Uterus (tissue), 4 donors: ENCODE data around the gene GPR176. TPM values are rescaled to one million over a fixed set of nuclear protein-coding genes. Genes with fewer than 3 reads are reported as not detected.

Source experiments
- DNase-seq, 2 donors: peaks; one replicate each; pipeline ENCODE4 v3.0.0-alpha.2; 2019 to 2020
- H3K27ac ChIP-seq, 2 donors: fragments of 200-600 bp; sonication (generic); 1 replicate in 1 of 2; 2 replicates in 1 of 2; pipeline ENCODE4 v1.5.1; 2016 to 2018
- H3K27me3 ChIP-seq, 2 donors: fragments of 200-600 bp; sonication (generic); one replicate each; pipeline ENCODE4 v1.5.1; 2018 to 2019; ENCODE audit warnings: control low read depth in 1 of 2
- H3K36me3 ChIP-seq, 2 donors: fragments of 200-600 bp; sonication (generic); one replicate each; pipeline ENCODE4 v1.5.1; 2019; ENCODE audit warnings: control low read depth in 1 of 2
- H3K4me1 ChIP-seq, 2 donors: fragments of 200-600 bp; sonication (generic); one replicate each; pipeline ENCODE4 v1.5.1; 2018 to 2019; ENCODE audit warnings: control low read depth in 1 of 2
- H3K4me3 ChIP-seq, 2 donors: fragments of 200-600 bp; sonication (generic); 1 replicate in 1 of 2; 2 replicates in 1 of 2; pipeline ENCODE4 v1.5.1; 2018 to 2019; ENCODE audit warnings: mild to moderate bottlenecking in 1 of 2
- H3K9me3 ChIP-seq, 2 donors: fragments of 200-600 bp; sonication (generic); one replicate each; pipeline ENCODE4 v1.5.1; 2019; ENCODE audit warnings: control low read depth in 1 of 2
- CTCF ChIP-seq, 4 experiments: fragments of 200-600 bp in 2 of 4; fragments of 450-650 bp in 2 of 4; sonication (generic) in 2 of 4; IDR thresholded peaks; one replicate each; pipeline ENCODE4 v1.5.1; 2016 to 2019; ENCODE audit warnings: antibody characterized with exemption in 4 of 4, mild to moderate bottlenecking in 2 of 4, moderate library complexity in 1 of 4
- POLR2A ChIP-seq, 2 donors: fragments of 450-650 bp; IDR thresholded peaks; one replicate each; pipeline ENCODE4 v1.6.1; 2016; ENCODE audit warnings: antibody characterized with exemption in 2 of 2, mild to moderate bottlenecking in 1 of 2, moderate library complexity in 1 of 2
- intact Hi-C: fragments of 100-400 bp; cut with DNase I; formaldehyde crosslinking; loops from one replicate; pipeline ENCODE4 v1.15.1; 2023; ENCODE audit warnings: low total_unique reads
- total RNA-seq, 4 donors: library from RNA; depleted of rRNA in 3 of 4; stranded (reverse); fragments of >200 nt in 3 of 4; gene quantifications; one replicate each; pipeline versions ENCODE4 v1.1.0 to v1.2.4, GENCODE V29; 2014 to 2023
- donor health status: DM: yes; HTN: yes; CAD: no.

Gene GPR176
- total RNA-seq, 4 donors from 2014 or later = 5.5 to 11.8 (median 7.1) TPM

- Histone ChIP-seq H3K36me3 (no peaks in the 10 kb centered on the region), H3K9me3 (no peaks in the 10 kb centered on the region), H3K27me3 (no peaks in the 10 kb centered on the region), H3K4me3 (no peak overlapping the region), H3K4me1 (peaks cover 0 to 3% of the 10 kb centered on the region in 2 donors), H3K27ac (no peak overlapping the region)
- DNase-seq = no peak
- intact Hi-C loops = no loop called here
- TF ChIP-seq POLR2A (IDR thresholded peaks at IDR 0.05) = no peak
- TF ChIP-seq CTCF (IDR thresholded peaks at IDR 0.05) = no peak
Observed at GRCh38 chr15:39778021-39778420, 142.0 kb downstream of the GPR176 start.

DNA sequence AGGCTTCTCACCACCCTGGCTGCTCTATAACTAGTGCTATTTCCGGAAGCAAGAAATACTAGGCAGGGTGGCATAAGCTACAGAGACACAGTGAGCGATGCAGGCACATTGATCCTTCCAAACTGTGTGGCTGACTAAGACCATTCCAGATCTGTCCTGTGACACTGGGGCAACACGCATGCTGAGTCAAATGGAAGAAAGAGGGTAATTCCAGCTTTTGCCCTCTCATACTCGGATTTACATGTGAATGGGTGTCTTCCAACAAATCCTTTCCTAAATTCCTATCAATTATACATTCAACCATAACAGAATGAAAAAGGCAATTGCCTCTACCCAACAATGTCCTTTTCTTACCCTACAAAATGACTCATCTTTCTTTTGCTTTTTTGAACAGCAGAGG is 142.6 kb downstream of the GPR176 start:
- TF ChIP-seq CTCF (IDR thresholded peaks at IDR 0.05) = no peak
- Histone ChIP-seq H3K4me1 (peaks cover 0 to 3% of the 10 kb centered on the region in 2 donors), H3K9me3 (no peaks in the 10 kb centered on the region), H3K4me3 (no peak overlapping the region), H3K27ac (no peak overlapping the region), H3K27me3 (no peaks in the 10 kb centered on the region), H3K36me3 (no peaks in the 10 kb centered on the region)
- DNase-seq = no peak
- intact Hi-C loops = no loop called here

- Histone ChIP-seq H3K27ac (no peak overlapping the region), H3K9me3 (no peaks in the 10 kb centered on the region), H3K36me3 (no peaks in the 10 kb centered on the region), H3K27me3 (no peaks in the 10 kb centered on the region), H3K4me3 (no peak overlapping the region), H3K4me1 (no peaks in the 10 kb centered on the region)
- intact Hi-C loops = no loop called here
- DNase-seq = no peak
- TF ChIP-seq CTCF (IDR thresholded peaks at IDR 0.05) (no peak), POLR2A (IDR thresholded peaks at IDR 0.05) (no peak)
Observed at GRCh38 chr15:39776068-39776467, 144.0 kb downstream of the GPR176 start.

GRCh38 chr15:39774688-39775267 is 145.3 kb downstream of the GPR176 start:
- Histone ChIP-seq H3K36me3 (no peaks in the 10 kb centered on the region), H3K4me1 (no peaks in the 10 kb centered on the region), H3K27ac (no peak overlapping the region), H3K9me3 (no peaks in the 10 kb centered on the region), H3K4me3 (no peak overlapping the region), H3K27me3 (no peaks in the 10 kb centered on the region)
- DNase-seq = no peak
- intact Hi-C loops = no loop called here
- TF ChIP-seq CTCF (IDR thresholded peaks at IDR 0.05) = no peak
- no peak for TF ChIP-seq POLR2A (IDR thresholded peaks at IDR 0.05)

DNA sequence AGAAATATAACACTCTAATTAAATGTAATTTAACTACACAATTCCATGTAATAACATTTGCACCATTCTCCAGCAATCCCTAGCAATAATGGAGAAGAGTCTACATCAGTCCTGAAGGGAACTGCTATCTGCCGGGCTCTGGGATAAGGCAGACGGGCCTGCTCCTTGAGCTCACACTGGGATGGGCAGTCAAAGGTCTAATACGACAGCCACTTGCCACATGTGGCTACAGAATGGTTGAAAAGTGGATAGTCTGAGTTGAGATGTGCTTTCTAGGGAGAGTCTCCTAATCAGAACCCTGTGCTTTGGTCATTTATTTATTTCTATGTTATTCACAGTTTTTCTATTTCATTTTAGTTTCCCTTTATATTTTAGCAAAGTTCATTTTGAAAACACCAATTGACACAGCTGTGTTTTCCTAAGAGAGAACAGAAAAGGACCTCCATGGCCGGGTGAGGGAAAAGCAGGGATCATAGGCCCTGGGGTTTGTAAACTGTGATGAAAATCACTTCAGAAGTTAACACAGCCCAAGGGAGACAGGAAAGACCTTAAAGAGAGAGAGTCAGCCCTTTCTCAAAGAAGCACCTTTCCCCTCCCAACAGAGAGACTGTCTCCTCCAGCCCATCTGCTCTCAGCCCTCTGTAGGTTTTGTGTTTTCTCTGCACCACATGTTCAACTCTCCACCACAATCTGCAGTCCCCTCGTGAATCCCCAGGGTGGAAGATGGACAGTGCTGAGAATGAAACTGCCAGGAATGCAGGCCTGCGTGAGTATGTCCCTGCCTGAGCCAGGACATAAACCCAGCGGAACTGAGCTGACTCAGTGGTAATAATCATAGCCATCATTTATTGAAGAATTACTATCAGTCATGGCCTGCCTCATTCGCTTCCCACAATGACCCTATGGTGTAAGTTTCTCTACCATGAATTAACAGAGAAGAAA is 149.0 kb downstream of the GPR176 start:
- Histone ChIP-seq H3K27me3 (no peaks in the 10 kb centered on the region), H3K4me3 (peak overlapping the region in 1 of 2 donors; percentile 8), H3K36me3 (no peaks in the 10 kb centered on the region), H3K9me3 (no peaks in the 10 kb centered on the region), H3K4me1 (no peaks in the 10 kb centered on the region), H3K27ac (peak overlapping the region; percentile 65 to 70)
- TF ChIP-seq POLR2A (IDR thresholded peaks at IDR 0.05) (no peak), CTCF (IDR thresholded peaks at IDR 0.05) (no peak)
- intact Hi-C loops = no loop called here
- DNase-seq = no peak
